SK-N-SH (cell line): ENCODE measurements around the gene SLC46A1.

Source experiments
- EP300 ChIP-seq, 2 experiments: IDR thresholded peaks; 2 replicates each; pipeline versions ENCODE4 v1.4.0 to v1.6.1; 2012; ENCODE audit warnings: borderline replicate concordance in 1 of 2, low read depth in 1 of 2, low read length in 1 of 2
- FOXM1 ChIP-seq: IDR thresholded peaks from 2 replicates; pipeline ENCODE4 v1.4.0; 2012; ENCODE audit warnings: low read depth, mild to moderate bottlenecking
- GATA2 ChIP-seq: sonication (generic); formaldehyde crosslinking; IDR thresholded peaks from 2 replicates; pipeline ENCODE4 v1.5.0; 2020; ENCODE audit warnings: mild to moderate bottlenecking, missing genetic modification reagents
- MXI1 ChIP-seq: IDR thresholded peaks from 2 replicates; pipeline ENCODE4 v1.6.1; 2012; ENCODE audit warnings: mild to moderate bottlenecking, low read depth, low read length, improper control_type of control experiment
- NRF1 ChIP-seq: IDR thresholded peaks from 2 replicates; pipeline ENCODE4 v1.6.1; 2012; ENCODE audit warnings: low read depth, mild to moderate bottlenecking, low read length
- POLR2AphosphoS5 ChIP-seq: IDR thresholded peaks from 2 replicates; pipeline ENCODE4 v1.6.1; 2012; ENCODE audit warnings: low read depth, low read length
- RAD21 ChIP-seq: IDR thresholded peaks from 2 replicates; pipeline ENCODE4 v1.6.1; 2012; ENCODE audit warnings: mild to moderate bottlenecking, low read length
- RCOR1 ChIP-seq: fragments of 150-350 bp; IDR thresholded peaks from 2 replicates; pipeline ENCODE4 v1.6.1; 2017; ENCODE audit warnings: antibody characterized with exemption, low read length
- RXRA ChIP-seq: IDR thresholded peaks from 2 replicates; pipeline ENCODE4 v1.4.0; 2012; ENCODE audit warnings: low read depth, mild to moderate bottlenecking, borderline replicate concordance
- TF ChIP-seq, protein P1 (sequence below): IDR thresholded peaks from 2 replicates; pipeline ENCODE4 v1.6.1; 2012; ENCODE audit warnings: mild to moderate bottlenecking, low read depth, low read length, moderate library complexity
- TF ChIP-seq, protein P2 (sequence below): IDR thresholded peaks from 2 replicates; pipeline ENCODE4 v1.4.0; 2012; ENCODE audit warnings: low read depth
- TF ChIP-seq, protein P3 (sequence below): fragments of 200-600 bp; sonication (generic); IDR thresholded peaks from 2 replicates; pipeline ENCODE4 v1.6.1; 2017; ENCODE audit warnings: antibody characterized with exemption, mild to moderate bottlenecking, moderate library complexity
- TF ChIP-seq, protein P4 (sequence below): IDR thresholded peaks from 2 replicates; pipeline ENCODE4; 2012

DNA sequence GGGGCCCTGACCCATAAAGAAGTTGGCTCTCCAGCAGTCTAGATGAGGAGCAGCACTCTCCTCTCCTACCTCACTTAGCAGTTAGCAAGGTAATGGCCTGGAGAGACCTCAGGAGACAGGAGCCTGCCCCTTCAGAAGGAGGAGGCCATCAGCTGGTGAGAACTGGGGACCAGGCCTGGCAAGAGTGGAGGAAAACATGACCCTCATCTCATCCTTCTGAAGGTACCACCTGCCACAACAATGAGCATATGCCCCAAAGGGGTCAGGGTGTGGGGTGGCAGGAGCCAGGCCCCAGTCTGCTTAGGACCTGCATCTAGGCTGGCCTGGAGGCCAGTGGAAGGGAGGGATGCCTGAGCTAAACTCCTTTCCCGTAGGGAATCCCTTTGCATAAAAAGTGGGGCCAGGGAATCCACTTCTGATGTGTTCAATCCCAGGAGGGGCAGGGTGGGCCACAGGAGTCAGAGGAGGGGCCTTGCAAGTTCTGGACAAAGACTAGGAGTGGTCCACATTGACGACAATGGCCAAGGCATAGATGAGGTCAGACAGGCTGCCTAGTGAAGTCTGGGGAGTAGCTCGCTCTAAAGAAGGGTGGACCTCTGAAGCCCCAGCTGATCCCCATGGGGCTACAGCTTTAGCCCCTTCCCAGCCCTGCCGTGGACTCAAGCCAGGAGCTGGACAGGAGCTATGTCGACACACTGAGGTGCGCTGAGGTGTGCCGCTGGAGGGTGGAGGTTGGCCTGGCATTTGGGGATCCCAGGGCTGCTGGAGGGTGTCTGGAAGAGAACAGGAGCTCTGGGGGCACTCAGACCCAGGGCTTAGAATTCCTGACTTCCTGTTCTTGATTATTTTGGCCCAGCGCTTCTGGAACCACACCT is 42.0 kb downstream of the SLC46A1 start:
- TF ChIP-seq GATA2 (CRISPR knock-in tag) (no peak), MXI1 (no peak), POLR2AphosphoS5 (no peak), EP300 (IDR thresholded peaks at IDR 0.05; ENCODE audit: borderline replicate concordance in 1 of 2, low read depth in 1 of 2, low read length in 1 of 2) (no peak), FOXM1 (no peak), RXRA (no peak), RCOR1 (no peak), RAD21 (no peak), NRF1 (no peak)
- TF ChIP-seq, protein P1, sequence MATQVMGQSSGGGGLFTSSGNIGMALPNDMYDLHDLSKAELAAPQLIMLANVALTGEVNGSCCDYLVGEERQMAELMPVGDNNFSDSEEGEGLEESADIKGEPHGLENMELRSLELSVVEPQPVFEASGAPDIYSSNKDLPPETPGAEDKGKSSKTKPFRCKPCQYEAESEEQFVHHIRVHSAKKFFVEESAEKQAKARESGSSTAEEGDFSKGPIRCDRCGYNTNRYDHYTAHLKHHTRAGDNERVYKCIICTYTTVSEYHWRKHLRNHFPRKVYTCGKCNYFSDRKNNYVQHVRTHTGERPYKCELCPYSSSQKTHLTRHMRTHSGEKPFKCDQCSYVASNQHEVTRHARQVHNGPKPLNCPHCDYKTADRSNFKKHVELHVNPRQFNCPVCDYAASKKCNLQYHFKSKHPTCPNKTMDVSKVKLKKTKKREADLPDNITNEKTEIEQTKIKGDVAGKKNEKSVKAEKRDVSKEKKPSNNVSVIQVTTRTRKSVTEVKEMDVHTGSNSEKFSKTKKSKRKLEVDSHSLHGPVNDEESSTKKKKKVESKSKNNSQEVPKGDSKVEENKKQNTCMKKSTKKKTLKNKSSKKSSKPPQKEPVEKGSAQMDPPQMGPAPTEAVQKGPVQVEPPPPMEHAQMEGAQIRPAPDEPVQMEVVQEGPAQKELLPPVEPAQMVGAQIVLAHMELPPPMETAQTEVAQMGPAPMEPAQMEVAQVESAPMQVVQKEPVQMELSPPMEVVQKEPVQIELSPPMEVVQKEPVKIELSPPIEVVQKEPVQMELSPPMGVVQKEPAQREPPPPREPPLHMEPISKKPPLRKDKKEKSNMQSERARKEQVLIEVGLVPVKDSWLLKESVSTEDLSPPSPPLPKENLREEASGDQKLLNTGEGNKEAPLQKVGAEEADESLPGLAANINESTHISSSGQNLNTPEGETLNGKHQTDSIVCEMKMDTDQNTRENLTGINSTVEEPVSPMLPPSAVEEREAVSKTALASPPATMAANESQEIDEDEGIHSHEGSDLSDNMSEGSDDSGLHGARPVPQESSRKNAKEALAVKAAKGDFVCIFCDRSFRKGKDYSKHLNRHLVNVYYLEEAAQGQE = no peak
- TF ChIP-seq, protein P2, sequence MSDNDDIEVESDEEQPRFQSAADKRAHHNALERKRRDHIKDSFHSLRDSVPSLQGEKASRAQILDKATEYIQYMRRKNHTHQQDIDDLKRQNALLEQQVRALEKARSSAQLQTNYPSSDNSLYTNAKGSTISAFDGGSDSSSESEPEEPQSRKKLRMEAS = no peak
- TF ChIP-seq, protein P3, sequence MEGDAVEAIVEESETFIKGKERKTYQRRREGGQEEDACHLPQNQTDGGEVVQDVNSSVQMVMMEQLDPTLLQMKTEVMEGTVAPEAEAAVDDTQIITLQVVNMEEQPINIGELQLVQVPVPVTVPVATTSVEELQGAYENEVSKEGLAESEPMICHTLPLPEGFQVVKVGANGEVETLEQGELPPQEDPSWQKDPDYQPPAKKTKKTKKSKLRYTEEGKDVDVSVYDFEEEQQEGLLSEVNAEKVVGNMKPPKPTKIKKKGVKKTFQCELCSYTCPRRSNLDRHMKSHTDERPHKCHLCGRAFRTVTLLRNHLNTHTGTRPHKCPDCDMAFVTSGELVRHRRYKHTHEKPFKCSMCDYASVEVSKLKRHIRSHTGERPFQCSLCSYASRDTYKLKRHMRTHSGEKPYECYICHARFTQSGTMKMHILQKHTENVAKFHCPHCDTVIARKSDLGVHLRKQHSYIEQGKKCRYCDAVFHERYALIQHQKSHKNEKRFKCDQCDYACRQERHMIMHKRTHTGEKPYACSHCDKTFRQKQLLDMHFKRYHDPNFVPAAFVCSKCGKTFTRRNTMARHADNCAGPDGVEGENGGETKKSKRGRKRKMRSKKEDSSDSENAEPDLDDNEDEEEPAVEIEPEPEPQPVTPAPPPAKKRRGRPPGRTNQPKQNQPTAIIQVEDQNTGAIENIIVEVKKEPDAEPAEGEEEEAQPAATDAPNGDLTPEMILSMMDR = no peak
- TF ChIP-seq, protein P4, sequence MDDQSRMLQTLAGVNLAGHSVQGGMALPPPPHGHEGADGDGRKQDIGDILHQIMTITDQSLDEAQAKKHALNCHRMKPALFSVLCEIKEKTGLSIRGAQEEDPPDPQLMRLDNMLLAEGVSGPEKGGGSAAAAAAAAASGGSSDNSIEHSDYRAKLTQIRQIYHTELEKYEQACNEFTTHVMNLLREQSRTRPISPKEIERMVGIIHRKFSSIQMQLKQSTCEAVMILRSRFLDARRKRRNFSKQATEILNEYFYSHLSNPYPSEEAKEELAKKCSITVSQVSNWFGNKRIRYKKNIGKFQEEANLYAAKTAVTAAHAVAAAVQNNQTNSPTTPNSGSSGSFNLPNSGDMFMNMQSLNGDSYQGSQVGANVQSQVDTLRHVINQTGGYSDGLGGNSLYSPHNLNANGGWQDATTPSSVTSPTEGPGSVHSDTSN = no peak
